ENCODE measurements around the gene PCGF6.
"Not testable (repeated sequence)": the region's sequence is repeated elsewhere in the genome, so short reads cannot be mapped to it uniquely, and the experiment has no call there.

Gene PCGF6

DNA sequence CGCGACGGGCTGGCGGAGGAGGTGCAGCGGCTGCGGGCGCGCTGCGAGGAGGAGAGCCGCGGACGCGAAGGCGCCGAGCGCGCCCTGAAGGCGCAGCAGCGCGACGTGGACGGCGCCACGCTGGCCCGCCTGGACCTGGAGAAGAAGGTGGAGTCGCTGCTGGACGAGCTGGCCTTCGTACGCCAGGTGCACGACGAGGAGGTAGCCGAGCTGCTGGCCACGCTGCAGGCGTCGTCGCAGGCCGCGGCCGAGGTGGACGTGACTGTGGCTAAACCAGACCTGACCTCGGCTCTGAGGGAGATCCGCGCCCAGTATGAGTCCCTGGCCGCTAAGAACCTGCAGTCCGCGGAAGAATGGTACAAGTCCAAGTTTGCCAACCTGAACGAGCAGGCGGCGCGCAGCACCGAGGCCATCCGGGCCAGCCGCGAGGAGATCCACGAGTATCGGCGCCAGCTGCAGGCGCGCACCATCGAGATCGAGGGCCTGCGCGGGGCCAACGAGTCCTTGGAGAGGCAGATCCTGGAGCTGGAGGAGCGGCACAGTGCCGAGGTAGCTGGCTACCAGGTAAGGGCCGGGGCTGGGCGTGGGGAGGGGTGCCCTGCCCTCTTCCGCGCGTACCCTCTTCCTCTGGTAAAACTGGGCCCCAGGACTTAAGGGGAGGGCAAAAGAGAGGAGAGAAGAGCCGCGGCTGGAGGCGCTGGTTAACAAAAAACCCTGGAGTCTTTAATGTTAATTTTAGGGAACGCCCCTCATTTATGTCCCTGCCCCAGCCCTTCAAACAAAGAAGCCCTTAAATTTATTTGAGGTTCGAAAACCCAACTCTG, 73.0 kb downstream of the PCGF6 start:
- Histone ChIP-seq H3K9me3 (ENCODE audit: insufficient read depth, low read depth, low read length) (no peaks in the 10 kb centered on the region), H3K27ac (ENCODE audit: low read depth, low read length) (no peak overlapping the region), H3K4me3 (ENCODE audit: low read length) (peak overlapping the region; percentile 65), H3K9ac (ENCODE audit: low read depth, low read length) (no peak overlapping the region), H3K27me3 (ENCODE audit: insufficient read depth, low read length) (peaks cover 69% of the 10 kb centered on the region), H3K36me3 (ENCODE audit: insufficient read depth, low read length) (no peaks in the 10 kb centered on the region), H3K4me1 (ENCODE audit: insufficient read depth, low read length) (peaks cover 20% of the 10 kb centered on the region)
- 5% methylated on average over 76 of the region's 76 CpGs for WGBS

DNA sequence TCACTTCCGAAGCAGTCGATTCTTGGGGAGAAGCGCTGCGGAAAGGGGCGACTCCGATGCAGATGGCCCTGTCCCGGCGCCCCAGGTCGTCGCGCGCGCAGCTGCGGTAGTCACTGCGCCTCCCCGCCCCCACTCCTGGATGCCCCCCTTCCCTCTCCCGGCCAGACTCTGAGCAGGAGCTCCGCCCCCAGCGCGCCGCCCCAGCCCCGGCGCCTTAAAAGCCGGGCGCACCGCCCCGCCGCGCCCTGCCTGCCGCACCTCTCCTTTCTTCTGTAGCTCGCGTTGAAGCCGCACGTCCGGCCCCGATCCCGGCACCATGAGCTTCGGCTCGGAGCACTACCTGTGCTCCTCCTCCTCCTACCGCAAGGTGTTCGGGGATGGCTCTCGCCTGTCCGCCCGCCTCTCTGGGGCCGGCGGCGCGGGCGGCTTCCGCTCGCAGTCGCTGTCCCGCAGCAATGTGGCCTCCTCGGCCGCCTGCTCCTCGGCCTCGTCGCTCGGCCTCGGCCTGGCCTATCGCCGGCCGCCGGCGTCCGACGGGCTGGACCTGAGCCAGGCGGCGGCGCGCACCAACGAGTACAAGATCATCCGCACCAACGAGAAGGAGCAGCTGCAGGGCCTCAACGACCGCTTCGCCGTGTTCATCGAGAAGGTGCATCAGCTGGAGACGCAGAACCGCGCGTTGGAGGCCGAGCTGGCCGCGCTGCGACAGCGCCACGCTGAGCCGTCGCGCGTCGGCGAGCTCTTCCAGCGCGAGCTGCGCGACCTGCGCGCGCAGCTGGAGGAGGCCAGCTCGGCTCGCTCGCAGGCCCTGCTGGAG, 73.8 kb downstream of the PCGF6 start, which contains the start of gene INA:
INA (plus strand) TSS at position 243 of the 817 bp plus-strand sequence; CDS start at position 317, 74 bp downstream.
- H3K9me3 ChIP-seq (ENCODE audit: insufficient read depth, low read depth, low read length) = no peaks in the 10 kb centered on the region
- under 1% methylated on average over 105 of the region's 105 CpGs for WGBS
- H3K4me3 ChIP-seq (ENCODE audit: low read length) = peak within 1 kb of the TSS; percentile 65
- no peak within 1 kb of the TSS for H3K27ac ChIP-seq (ENCODE audit: low read depth, low read length)
- no peaks in the 10 kb centered on the region for H3K36me3 ChIP-seq (ENCODE audit: insufficient read depth, low read length)
- peaks cover 69% of the 10 kb centered on the region for H3K27me3 ChIP-seq (ENCODE audit: insufficient read depth, low read length)
- peak within 1 kb of the TSS; percentile 41; the same call in 1 of the 2 replicates for H3K9ac ChIP-seq (ENCODE audit: low read depth, low read length)
- peaks cover 14% of the 10 kb centered on the region for H3K4me1 ChIP-seq (ENCODE audit: insufficient read depth, low read length)

DNA sequence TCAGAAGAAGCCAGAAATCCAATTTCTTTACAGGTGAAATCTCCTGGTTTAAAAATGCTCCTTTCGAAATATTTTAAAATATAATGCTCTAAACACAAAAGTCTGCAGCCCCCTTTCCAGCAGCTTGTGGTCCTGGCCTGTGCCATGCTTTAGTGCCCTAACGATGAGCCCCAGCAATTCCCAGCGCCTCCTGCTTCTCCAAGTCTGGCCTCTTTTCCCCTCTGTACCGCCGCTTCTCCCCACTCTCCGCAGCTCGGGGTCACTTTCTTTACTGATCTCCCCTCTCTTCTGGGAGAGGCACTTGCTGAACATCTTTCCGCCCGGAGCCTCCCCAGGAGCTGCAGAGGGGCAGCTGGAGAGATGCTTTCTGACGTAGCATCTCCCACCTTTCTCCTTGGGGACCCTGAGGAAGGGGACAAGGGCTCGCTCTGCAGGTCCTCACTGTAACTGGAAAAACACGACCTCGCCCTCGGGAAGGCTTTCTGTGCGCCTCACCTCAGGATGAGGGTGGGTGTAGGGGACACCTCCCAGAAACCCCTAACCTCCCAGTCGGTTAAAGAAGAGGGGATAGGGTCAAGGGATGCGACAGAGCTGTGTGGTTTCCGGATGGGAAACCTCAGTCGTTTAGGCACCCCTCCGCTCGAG, 74.6 kb downstream of the PCGF6 start:
- Histone ChIP-seq H3K27me3 (ENCODE audit: insufficient read depth, low read length) (peaks cover 66% of the 10 kb centered on the region), H3K4me3 (ENCODE audit: low read length) (peak overlapping the region; percentile 65), H3K4me1 (ENCODE audit: insufficient read depth, low read length) (peaks cover 9% of the 10 kb centered on the region), H3K27ac (ENCODE audit: low read depth, low read length) (no peak overlapping the region), H3K9me3 (ENCODE audit: insufficient read depth, low read depth, low read length) (no peaks in the 10 kb centered on the region), H3K9ac (ENCODE audit: low read depth, low read length) (0 out of 2 replicates have a peak overlapping the region, but pooled peaks have one; percentile 33), H3K36me3 (ENCODE audit: insufficient read depth, low read length) (no peaks in the 10 kb centered on the region)
- 35% methylated on average over 20 of the region's 21 CpGs for WGBS

DNA sequence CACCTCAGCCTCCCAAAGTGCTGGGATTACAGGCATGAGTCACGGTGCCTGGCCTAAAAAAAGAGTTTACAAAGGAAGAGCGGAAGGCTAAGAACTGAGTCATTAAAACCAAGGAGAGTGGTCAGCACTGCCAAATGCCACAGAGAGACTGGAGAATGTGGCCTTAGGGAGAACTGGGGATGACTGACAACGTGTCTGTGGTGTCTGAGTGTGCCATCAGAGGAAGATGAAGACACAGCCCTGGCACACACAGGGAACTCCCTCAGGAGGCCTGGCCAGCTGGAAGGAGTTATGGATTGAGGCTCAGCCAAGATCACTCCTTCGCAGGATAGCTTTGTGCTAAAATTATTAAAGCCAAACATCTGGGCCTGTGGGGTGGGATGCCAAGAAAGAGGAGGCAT, 77.9 kb downstream of the PCGF6 start:
- H3K9ac ChIP-seq (ENCODE audit: low read depth, low read length) = no peak overlapping the region

DNA sequence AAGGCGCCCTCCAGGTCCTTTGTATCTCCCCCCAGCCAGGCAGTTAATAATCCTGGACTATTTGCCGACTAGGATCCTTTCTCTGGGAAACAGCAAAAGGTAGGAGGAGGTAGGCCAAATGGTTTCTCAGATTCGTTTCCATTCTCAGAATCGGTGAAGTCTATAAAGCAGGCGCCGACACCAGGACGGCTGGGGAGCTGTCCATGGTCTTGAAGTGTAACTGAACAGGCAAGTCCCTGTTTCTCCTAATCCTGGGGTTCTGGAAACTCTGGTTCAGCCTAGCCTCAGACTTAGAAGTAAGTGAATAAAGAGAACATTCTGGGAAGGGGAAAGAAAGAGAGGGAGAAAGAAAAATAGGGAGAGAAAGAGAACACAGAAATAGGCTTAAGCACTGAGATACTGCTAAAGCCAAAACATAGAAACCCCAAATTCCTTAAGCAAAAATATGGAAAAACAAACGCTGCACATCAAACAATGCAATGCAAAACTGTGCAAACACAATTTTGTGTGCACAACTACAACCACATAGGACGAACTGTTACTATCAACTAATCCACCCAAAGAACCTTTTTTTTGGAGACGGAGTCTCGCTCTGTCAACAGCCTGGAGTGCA, 85.1 kb downstream of the PCGF6 start:
- no peak overlapping the region for H3K27ac ChIP-seq (ENCODE audit: low read depth, low read length)
- no peaks in the 10 kb centered on the region for H3K36me3 ChIP-seq (ENCODE audit: insufficient read depth, low read length)
- H3K4me1 ChIP-seq (ENCODE audit: insufficient read depth, low read length) = no peaks in the 10 kb centered on the region
- no peaks in the 10 kb centered on the region for H3K9me3 ChIP-seq (ENCODE audit: insufficient read depth, low read depth, low read length)
- H3K4me3 ChIP-seq (ENCODE audit: low read length) = no peak overlapping the region
- 42% methylated on average over 11 of the region's 11 CpGs for WGBS
- 0 out of 2 replicates have a peak, but pooled peaks cover 2% of the 10 kb centered on the region for H3K27me3 ChIP-seq (ENCODE audit: insufficient read depth, low read length)
- H3K9ac ChIP-seq (ENCODE audit: low read depth, low read length) = no peak overlapping the region

More for the DNA sequence above, 77.9 kb downstream of the PCGF6 start:
- Histone ChIP-seq H3K9me3 (ENCODE audit: insufficient read depth, low read depth, low read length) (no peaks in the 10 kb centered on the region), H3K27ac (ENCODE audit: low read depth, low read length) (no peak overlapping the region), H3K4me1 (ENCODE audit: insufficient read depth, low read length) (peaks cover 4% of the 10 kb centered on the region; the same call in 1 of the 2 replicates), H3K4me3 (ENCODE audit: low read length) (no peak overlapping the region), H3K36me3 (ENCODE audit: insufficient read depth, low read length) (no peaks in the 10 kb centered on the region), H3K27me3 (ENCODE audit: insufficient read depth, low read length) (peaks cover 34% of the 10 kb centered on the region)
- 53% methylated on average over 4 of the region's 4 CpGs for WGBS

DNA sequence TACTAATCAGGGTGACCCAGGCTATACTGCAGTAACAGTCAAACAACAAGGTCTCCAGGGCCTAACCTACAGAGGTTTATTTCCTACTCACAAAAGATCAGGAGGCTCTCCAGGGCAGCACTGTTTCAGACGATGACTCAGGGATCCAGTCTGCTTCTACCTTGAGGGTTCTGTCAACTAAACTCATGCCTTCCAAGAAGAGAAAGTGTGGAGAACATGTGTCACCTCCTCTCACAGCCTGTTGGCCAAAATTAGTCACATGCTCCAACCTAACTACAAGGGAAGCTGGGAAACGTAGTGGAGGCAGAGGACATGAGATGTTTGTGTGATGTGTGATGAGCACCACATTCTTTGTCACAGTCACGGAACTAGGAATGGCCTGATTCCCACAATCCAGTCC, 88.7 kb downstream of the PCGF6 start:
- H3K27ac ChIP-seq (ENCODE audit: low read depth, low read length) = no peak overlapping the region

DNA sequence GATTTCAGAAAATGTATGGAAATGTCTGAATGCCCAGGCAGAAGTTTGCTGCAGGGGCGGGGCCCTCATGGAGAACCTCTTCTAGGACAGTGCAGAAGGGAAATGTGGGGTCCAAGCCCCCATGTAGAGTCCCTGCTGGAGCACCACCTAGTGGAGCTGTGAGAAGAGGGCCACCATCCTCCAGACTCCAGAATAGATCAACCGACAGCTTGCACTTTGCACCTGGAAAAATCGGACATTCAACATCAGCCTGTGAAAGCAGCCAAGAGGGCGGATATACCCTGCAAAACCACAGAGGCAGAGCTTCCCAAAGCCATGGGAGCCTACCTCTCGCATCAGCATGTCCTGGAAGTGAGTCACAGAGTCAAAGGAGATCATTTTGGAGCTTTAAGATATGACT, 91.0 kb downstream of the PCGF6 start:
- 91% methylated on average over 5 of the region's 5 CpGs for WGBS
- H3K9me3 ChIP-seq (ENCODE audit: insufficient read depth, low read depth, low read length) = peaks cover 9% of the 10 kb centered on the region
- no peaks in the 10 kb centered on the region for H3K27me3 ChIP-seq (ENCODE audit: insufficient read depth, low read length)
- no peak overlapping the region for H3K27ac ChIP-seq (ENCODE audit: low read depth, low read length)
- no peak overlapping the region for H3K4me3 ChIP-seq (ENCODE audit: low read length)
- no peak overlapping the region for H3K9ac ChIP-seq (ENCODE audit: low read depth, low read length)
- no peaks in the 10 kb centered on the region for H3K36me3 ChIP-seq (ENCODE audit: insufficient read depth, low read length)
- peaks cover 1% of the 10 kb centered on the region; the same call in 1 of the 2 replicates for H3K4me1 ChIP-seq (ENCODE audit: insufficient read depth, low read length)

More for the DNA sequence above, 88.7 kb downstream of the PCGF6 start:
- no peaks in the 10 kb centered on the region for H3K27me3 ChIP-seq (ENCODE audit: insufficient read depth, low read length)
- H3K4me1 ChIP-seq (ENCODE audit: insufficient read depth, low read length) = no peaks in the 10 kb centered on the region
- no peak overlapping the region for H3K4me3 ChIP-seq (ENCODE audit: low read length)
- no peaks in the 10 kb centered on the region for H3K36me3 ChIP-seq (ENCODE audit: insufficient read depth, low read length)
- peaks cover 9% of the 10 kb centered on the region for H3K9me3 ChIP-seq (ENCODE audit: insufficient read depth, low read depth, low read length)
- no peak overlapping the region for H3K9ac ChIP-seq (ENCODE audit: low read depth, low read length)
- WGBS = 88% methylated on average over 3 of the region's 3 CpGs

DNA sequence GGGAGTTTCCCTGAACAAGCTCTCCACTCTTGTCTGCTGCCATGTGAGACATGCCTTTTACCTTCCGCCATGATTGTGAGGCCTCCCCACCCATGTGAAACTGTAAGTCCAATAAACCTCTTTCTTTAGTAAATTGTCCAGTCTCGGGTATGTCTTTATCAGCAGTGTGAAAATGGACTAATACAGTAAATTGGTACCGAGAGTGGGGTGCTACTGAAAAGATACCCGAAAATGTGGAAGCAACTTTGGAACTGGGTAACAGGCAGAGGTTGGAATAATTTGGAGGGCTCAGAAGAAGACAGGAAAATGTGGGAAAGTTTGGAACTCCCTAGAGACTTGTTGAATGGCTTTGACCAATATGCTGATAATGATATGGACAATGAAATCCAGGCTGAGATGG, 92.0 kb downstream of the PCGF6 start:
- not testable (repeated sequence) for H3K4me3 ChIP-seq (ENCODE audit: low read length); H3K9me3 ChIP-seq (ENCODE audit: insufficient read depth, low read depth, low read length); H3K4me1 ChIP-seq (ENCODE audit: insufficient read depth, low read length); H3K36me3 ChIP-seq (ENCODE audit: insufficient read depth, low read length); H3K9ac ChIP-seq (ENCODE audit: low read depth, low read length); H3K27ac ChIP-seq (ENCODE audit: low read depth, low read length); H3K27me3 ChIP-seq (ENCODE audit: insufficient read depth, low read length)
- 93% methylated on average over 4 of the region's 4 CpGs for WGBS

DNA sequence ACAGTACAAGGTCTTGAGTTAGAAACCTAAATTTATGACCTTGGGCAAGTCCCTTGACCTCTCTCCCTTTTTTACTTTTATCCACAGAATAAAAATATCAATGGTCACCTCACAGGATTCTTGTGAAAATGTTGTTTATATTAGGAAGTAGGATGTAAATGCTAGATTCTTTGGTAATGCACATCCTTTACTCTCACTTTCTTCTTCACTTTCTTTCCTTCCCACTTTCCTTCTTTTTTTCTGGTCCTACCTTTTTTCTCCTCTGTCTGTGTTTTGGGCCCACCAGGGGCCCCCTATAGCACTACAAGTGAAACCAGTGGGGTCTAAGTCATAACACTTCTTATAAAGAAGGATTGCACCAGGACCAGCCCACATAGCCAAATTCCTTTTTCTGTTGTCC, 93.1 kb downstream of the PCGF6 start:
- H3K9me3 ChIP-seq (ENCODE audit: insufficient read depth, low read depth, low read length) = peaks cover 9% of the 10 kb centered on the region
- peaks cover 4% of the 10 kb centered on the region; the same call in 1 of the 2 replicates for H3K4me1 ChIP-seq (ENCODE audit: insufficient read depth, low read length)
- no peaks in the 10 kb centered on the region for H3K27me3 ChIP-seq (ENCODE audit: insufficient read depth, low read length)
- no peak overlapping the region for H3K4me3 ChIP-seq (ENCODE audit: low read length)
- no peak overlapping the region for H3K27ac ChIP-seq (ENCODE audit: low read depth, low read length)
- no peak overlapping the region for H3K9ac ChIP-seq (ENCODE audit: low read depth, low read length)
- H3K36me3 ChIP-seq (ENCODE audit: insufficient read depth, low read length) = no peaks in the 10 kb centered on the region

DNA sequence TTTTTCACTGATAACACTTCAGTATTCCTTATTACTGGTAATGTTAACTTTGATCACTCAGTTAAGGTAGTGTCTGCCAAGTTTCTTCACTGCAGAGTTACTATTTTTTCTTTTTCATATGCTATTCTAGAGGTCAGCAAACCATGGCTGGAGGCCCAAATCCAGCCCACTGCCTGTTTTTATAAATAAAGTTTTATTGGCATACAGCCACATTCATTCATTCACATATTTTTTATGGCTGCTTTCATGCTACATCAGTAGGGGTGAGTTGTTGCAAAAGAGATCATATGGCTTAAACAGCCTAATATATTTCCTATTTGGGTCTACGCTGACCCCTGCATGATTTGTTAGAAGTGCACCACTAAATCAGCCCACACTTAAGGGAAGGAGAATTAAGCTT, 94.3 kb downstream of the PCGF6 start:
- peaks cover 9% of the 10 kb centered on the region for H3K9me3 ChIP-seq (ENCODE audit: insufficient read depth, low read depth, low read length)
- WGBS = no CpG with 5 or more reads among the region's 1 CpG
- H3K36me3 ChIP-seq (ENCODE audit: insufficient read depth, low read length) = no peaks in the 10 kb centered on the region

More for the DNA sequence above, 94.3 kb downstream of the PCGF6 start:
- Histone ChIP-seq H3K9ac (ENCODE audit: low read depth, low read length) (no peak overlapping the region), H3K4me1 (ENCODE audit: insufficient read depth, low read length) (peaks cover 4% of the 10 kb centered on the region; the same call in 1 of the 2 replicates), H3K27ac (ENCODE audit: low read depth, low read length) (no peak overlapping the region), H3K4me3 (ENCODE audit: low read length) (no peak overlapping the region), H3K27me3 (ENCODE audit: insufficient read depth, low read length) (no peaks in the 10 kb centered on the region)
